OCI-LY1 (cell line): ENCODE results near the gene AGAP1.

Experiments
- EZH2 ChIP-seq: fragments of 200-600 bp; sonication (generic), shearing (Covaris generic); IDR thresholded peaks from 2 replicates; pipeline ENCODE4 v1.8.0; 2017; ENCODE audit warnings: borderline replicate concordance, mixed run types, mild to moderate bottlenecking, antibody characterized with exemption, low read length, moderate library complexity, mixed read lengths
- TF ChIP-seq, protein P1 (sequence below): fragments of 200-600 bp; sonication (generic), shearing (Covaris generic); IDR thresholded peaks from 2 replicates; pipeline ENCODE4 v1.5.1; 2017; ENCODE audit warnings: mild to moderate bottlenecking, antibody characterized with exemption, low read length, moderate library complexity, mixed read lengths

DNA sequence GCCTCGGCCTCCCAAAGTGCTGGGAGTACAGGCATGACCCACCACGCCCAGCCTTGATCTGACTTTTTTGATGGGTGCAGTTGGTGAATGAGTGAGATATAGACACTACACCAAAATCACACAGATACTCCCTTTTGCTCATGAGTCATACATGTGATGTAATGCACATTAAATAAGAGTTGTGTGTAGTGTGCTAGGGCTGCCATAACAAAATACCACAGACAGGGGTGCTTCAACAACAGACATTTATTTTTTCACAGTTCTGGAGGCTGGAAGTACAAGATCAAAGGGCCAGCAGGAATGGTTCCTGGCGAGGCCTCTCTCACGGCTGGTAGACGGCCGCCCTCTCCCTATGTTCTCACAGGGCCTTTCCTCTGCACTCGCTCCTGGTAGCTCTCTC lies 627.7 kb downstream of the AGAP1 start:
- TF ChIP-seq, protein P1, sequence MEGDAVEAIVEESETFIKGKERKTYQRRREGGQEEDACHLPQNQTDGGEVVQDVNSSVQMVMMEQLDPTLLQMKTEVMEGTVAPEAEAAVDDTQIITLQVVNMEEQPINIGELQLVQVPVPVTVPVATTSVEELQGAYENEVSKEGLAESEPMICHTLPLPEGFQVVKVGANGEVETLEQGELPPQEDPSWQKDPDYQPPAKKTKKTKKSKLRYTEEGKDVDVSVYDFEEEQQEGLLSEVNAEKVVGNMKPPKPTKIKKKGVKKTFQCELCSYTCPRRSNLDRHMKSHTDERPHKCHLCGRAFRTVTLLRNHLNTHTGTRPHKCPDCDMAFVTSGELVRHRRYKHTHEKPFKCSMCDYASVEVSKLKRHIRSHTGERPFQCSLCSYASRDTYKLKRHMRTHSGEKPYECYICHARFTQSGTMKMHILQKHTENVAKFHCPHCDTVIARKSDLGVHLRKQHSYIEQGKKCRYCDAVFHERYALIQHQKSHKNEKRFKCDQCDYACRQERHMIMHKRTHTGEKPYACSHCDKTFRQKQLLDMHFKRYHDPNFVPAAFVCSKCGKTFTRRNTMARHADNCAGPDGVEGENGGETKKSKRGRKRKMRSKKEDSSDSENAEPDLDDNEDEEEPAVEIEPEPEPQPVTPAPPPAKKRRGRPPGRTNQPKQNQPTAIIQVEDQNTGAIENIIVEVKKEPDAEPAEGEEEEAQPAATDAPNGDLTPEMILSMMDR: no peak
- no peak for TF ChIP-seq EZH2
